ENCODE data around the gene MMAB.

MMAB gene

DNA sequence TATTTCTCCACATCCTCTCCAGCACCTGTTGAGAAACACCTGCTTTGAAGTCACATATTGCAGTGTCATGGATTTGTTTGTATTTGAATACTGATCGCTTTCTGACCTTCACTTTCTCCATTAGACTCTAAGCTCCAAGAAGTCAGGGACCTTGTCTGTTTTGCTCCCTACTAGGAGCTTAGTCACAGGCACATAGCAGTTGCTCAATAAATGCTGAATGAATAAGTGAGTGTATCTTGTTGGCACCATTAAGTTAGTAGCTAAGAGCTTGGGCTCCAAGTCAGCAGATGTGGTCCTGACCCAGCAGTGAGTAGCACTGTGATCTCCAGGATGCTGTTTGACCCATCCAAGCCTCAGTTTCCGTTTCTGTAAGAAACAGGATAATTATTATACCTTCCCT lies 10.4 kb upstream of the MMAB start:
- no peak for DNase-seq (ENCODE audit: low read depth)

DNA sequence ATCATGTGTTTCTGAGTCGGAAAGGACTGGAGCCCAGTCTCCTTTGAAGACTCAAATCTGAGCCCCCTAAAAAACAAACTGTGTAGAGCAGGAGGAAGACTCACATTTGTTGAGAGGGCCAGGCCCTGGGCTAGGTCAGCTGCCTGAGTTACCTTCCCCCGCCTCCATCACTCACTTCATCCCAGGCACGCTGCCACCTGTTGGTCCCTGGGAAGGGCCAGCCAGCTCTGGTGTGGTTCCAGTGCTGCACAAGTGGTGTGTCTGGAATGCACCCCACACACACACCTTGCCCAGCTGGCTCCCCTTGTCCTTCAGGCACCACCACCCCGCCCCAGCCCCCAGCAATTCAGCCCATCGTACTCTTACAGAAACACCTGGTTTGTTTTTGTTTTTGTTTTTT lies 9.3 kb upstream of the MMAB start:
- DNase-seq (ENCODE audit: low read depth), result no peak

DNA sequence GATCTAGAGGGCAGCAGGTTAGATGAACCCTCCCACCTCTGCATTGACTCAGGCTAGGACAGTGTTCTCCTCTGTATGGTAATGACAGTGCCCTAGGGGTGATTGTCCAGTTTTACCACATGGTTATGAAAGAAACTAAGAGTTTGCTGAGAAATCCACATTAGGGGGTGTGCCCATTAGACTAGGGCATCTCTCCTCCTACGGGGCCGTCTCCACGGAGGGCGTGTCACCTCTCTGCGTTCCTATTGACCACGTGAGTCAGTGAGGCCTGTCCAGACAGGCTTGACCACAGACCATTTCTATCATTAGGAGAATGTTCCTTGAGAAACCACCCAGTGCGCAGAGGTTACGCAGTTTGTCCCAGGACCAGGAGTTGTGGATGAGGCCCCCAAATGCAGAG lies 8.6 kb upstream of the MMAB start:
- DNase-seq (ENCODE audit: low read depth), result no peak

DNA sequence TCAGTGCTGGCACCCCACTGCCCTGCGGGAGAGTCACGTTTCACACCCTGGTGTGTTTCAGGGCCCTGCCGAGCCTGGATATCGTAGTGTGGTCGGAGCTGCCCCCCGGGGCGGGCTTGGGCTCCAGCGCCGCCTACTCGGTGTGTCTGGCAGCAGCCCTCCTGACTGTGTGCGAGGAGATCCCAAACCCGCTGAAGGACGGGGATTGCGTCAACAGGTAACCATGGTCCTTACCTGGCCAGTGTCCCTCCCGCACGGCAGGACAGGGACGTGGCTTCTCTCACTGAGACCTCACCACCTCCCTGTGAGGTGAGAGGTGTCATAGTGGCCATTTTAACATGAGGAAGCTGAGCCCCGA lies 8.0 kb upstream of the MMAB start:
- DNase-seq (ENCODE audit: low read depth), result no peak

DNA sequence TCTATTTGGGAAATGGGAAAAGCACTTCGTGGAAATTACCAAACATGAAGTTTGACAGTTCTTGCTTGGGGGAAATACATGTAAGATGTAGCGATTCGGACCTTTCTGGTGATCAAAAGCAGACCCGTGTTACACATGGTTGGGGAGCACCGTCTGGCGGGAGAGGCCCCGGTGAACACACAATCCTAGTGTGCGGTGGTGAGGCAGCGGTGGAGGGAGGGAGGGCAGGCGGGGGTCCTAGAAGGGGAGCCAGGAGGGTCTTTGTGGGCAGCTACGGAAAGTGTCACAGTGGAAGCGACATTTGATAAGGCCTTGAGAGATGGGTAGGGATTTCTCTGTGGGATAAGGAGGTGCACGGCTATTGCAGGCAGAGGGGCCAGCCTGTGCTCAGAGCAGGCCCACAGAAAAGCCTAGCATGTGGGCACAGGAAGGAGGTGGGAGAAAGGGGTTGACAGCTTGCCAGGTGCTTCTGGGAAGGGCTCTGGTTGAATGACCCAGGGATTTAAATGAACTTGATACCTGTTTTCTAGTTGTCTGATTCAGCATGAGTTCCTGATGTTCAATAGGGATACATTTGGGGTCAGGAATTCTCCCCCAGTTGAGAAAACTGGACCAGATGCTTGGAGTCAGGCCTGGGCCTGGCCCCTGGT lies 7.5 kb upstream of the MMAB start:
- DNase-seq (ENCODE audit: low read depth), result no peak

DNA sequence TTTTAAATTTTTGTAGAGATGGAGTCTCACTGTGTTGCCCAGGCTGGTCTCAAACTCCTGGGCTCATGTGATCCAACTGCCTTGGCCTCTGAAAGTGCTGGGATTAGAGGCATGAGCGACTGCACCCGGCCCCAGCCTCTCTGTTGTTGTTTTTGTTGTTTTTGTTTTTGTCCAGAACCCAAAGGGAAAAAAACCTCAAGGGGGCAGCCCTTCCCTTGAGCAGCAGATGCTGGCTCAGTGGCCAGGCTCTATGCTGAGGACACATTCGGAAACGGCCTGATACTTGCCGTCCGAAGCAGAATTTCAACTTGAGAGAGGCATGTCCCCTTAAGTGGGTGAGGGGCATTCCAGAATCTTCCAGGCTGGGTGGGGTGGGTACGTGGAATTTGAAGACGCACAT lies 7.0 kb upstream of the MMAB start:
- no peak for DNase-seq (ENCODE audit: low read depth)

DNA sequence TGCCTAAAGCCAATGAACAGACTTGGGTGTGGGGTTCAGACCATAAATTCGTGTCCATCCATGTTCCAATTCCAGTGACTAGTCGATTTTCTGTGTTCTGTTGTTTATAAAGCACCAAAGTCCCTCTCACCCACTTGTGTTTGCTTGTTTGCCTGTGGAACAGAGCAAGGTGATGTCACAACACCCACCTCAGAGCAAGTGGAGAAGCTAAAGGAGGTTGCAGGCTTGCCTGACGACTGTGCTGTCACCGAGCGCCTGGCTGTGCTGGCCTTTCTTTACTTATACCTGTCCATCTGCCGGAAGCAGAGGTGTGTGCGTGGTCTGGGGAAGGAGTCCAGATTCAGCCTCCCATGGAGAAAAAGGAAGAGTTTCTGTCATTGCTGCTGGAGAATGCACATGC lies 6.3 kb upstream of the MMAB start:
- DNase-seq (ENCODE audit: low read depth), result no peak

DNA sequence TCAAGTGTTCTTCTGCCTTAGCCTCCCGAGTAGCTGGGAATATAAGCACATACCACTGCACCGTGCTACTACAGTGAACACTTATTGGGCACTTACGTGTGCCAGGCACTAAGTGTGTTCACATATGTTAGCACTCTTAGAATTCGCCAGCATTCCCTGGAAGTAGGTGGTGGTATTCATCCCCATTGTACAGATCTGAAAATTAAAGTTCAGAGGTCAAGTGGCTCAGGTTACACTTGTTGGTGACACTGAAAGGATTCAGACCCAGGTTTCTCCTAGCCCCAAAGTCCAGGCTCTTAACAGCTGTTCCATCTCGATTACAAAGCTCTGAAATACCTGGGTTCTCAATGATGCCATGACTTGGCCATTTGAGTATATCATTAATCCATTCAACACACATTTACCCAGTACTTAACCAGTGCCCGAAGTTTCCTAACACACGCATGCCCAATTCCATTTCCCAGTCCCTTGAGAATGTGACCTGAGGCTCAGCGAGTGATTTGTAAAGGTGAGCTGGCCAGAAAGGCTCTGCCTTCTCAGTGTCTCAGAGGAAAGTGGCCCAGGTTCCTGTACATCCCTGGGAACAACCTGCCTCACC lies 5.1 kb upstream of the MMAB start:
- DNase-seq (ENCODE audit: low read depth), result no peak

DNA sequence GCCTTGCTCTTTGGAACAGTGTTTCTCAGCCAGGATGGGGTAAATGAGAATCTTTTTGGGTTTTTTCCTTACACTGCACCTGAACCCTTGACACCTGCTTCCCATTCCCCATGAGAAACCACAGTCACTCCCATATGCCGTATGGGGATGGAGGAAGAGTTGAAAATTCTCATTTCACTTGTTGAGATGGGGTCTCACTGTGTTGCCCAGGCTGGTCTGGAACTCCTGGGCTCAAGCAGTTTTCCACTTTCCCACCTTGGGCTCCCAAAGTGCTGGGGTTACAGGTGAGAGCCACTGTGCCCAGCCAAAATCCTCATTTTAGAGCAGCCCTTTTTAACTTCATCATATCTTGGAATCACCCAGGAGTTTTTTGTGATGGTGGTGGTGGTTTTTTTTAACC lies 4.0 kb upstream of the MMAB start:
- DNase-seq (ENCODE audit: low read depth), result no peak

DNA sequence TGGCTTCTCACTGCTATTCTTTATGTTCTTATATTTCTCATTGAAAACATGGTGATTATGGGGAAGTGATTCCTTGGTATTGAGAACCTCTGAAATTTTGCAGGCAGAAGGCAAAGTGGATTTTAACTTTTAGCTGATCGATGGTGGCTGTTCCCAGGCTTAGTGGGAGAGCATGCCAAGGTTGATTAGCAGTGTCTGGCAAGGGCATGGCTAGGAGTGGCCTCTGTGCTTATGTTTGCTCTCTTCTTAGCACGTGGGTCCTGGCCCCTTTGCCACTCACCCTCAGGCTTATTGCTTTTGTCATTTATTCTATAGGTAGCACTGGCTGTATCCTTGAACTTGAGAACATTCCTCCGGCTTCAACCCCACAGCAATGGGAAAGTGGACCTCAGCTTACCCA lies 2.4 kb upstream of the MMAB start:
- DNase-seq (ENCODE audit: low read depth), result no peak

DNA sequence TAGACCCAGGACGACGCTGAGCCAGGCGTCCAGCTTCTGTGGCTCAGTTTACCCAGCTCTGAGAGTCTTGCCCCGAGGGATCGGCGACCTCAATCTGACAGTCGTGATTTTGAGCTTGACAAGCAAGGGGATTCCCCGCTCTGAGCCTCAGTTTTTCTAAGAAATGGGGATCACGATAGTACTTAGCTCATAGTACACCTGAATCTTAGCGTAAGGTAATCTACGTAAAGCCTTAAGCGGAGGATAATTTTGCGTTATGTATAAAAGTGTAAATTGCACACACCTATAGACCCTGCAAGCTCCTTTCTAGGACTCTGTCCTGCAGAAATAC lies 575 bp upstream of the MMAB start:
- no peak for DNase-seq (ENCODE audit: low read depth)

DNA sequence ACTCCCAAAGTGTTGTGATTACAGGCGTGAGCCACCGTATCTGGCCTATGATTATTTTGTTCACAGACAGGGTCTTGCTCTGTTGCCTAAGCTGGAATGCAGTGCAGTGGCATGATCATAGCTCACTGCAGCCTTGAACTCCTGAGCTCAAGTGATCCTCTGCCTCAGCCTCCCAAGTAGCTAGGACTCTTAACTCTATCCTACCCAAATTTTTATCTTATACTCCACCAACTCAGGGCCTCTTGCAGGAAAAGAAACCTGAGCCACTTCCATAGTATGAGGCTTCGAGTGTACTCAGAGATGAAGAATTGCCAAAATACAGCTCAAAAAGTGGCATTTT lies 828 bp downstream of the MMAB start:
- DNase-seq (ENCODE audit: low read depth), result no peak

DNA sequence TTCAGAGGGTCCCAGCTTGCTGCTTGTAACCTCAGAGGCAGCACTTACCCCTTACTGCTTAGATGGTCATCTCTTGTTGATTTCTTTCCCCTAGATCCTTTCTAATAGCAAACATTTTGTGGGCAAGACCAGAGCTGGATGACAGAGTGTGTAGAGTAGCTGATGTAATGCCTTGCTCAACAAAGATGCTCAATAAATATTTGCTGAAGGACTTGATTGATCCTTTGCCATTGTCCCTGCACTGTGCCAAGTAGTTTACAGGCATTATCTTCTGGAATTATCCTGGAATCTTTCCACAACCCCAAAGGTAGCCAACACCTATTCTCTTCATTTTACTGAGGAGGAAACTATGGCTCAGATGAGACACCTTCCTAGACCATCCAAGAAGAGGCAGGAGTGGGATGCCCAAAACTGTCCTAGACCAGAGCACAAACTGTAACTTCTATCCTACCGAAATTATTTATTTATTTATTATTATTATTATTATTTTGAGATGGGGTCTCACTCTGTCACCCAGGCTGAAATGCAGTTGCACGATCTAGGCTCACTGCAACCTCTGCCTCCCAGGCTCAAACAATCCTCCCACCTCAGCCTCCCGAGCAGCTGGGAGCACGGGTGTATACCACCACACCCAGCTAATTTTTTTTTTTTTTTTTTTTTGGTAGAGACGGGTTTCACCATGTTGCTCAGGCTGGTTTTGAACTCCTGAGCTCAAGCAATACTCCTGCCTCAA lies 1.4 kb downstream of the MMAB start:
- no peak for DNase-seq (ENCODE audit: low read depth)

DNA sequence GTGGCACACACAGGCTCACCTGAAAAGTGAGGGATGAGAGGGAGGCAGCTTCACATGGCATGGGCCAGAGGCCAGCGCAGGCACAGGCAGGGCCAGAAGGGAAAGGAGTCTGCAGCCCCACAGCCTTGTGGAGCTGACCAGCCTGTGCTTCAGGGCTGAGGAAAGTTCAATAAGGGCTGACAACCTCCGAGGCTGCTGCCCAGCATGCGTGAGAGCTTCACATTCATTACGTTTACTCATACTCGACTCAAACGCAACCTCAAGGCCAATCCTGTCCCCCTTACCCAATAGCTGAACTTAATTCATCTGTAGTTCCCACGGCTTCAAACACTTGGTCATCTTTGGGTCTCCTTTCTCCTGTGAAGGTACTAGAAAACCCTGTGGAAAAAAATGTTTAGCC lies 4.8 kb downstream of the MMAB start:
- DNase-seq (ENCODE audit: low read depth), result no peak

DNA sequence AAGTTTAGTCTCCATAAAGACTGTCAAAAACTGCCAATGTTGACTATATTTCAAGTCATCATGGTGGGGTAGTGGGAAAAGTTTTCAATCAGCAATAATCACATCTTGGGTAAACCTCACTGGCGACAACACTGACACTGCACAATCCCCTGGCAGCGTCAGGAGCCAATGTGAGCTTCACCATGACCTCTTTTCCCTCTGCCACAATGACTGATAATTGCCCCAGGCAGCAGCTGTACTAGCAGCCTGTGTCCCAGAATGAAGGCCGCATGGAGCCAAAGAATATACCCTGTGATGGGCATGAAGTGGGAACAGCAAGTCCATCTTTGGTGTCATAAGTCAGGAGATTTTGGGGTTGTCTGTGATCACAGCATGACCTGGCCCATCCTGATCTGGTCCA lies 5.3 kb downstream of the MMAB start:
- DNase-seq (ENCODE audit: low read depth), result no peak

DNA sequence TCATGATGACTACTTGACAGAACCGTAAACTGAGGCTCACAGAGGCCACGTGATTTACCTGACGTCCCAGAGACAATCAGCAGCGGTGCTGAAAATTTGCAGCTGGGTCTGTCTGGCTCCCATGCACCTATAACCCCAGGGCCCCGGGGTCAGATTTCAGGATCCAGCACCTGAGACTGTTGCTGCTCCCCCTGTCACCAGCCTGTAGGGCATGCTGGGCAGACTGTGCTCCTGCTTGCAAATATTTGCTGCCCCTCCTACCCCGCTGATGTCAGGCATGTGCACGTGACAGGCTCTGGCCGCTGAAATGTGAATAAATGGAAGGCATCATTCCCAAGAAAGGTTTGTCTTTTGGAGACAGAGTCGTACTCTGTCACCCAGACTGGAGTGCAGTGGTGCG lies 6.0 kb downstream of the MMAB start:
- DNase-seq (ENCODE audit: low read depth), result no peak

DNA sequence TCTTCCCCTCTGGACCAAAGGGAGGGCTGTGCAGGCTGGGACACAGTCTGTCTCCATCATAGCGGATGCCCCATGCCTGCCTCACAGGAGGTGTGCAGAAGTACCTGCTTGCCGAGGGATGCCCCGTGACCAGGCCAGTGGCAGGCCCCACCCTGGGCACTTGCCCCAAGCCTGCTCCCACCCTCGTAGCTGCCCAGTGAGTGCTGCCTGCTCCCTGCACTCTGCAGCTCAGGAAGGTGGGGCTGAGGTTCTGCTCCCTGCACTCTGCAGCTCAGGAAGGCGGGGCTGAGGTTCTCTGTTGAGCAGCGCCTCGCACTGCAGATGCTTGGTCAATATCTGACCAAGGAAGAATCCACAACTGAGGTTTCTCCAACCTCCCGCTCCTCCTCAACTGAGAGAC lies 6.9 kb downstream of the MMAB start:
- no peak for DNase-seq (ENCODE audit: low read depth)

DNA sequence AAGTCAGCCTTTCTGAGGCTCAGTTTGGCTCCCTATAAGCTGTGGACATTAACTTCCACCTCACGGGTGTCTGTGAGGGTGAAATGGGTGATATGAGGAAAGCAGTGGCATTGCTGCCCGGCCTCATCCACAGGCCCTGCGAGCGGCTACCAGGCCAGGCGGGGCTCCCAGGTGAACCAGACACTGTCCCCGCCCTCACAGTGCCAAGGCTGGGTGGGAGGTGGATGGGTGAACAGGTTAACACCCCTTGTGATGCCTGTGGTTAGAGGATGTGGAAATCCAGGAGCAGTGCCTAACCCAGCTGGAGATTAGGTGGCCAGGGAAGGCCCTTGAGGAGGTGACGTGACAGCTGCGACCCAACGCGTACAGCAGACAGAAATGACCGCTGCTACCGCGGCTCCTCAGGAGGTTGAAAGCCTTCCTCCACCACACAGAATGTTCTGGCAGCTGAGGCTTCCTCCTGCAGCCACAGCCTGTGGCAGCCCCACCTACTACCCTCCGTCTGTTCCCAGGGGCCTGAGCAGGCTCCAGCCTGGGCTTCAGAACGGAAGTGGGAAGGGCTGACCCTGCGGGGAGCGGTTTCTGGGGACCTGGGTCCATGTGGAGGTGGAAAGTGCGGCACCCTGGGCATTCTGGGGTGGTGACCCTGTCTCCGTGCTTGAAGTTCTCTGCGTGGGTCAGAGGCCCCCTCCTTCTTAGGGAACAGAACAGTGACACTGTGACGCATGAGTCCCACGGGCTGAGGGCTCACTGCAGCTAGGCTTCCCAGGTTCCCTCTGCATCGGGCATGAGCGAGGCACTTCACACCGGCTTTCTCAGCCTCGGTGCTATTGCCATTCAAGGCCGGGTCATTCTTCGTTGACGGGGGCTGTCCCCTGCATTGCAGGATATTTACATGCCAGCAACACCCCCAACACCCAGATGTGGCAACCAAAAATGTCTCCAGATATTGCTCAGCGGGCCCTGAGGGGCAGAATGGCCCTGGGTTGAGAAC lies 9.7 kb downstream of the MMAB start:
- no peak for DNase-seq (ENCODE audit: low read depth)

DNA sequence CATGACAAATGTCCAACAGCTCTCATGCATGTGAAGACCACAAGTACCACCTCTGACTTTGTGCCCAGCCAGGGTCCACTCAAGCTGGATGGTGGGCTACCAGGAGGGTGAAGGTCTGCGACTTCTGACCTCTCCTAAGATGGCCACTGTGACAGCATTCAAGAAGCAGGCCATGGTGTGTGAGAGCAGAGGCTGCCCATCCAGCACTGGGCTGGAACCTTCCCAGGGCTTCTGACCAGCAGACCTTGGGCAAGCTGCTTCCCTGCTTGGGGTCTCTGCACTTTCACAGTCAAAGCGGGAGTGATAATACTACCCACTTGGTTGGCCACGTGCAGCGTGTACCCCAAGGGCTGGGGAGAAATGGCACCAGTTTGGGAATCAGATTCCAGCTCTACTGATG lies 10.4 kb downstream of the MMAB start:
- DNase-seq (ENCODE audit: low read depth), result no peak

DNA sequence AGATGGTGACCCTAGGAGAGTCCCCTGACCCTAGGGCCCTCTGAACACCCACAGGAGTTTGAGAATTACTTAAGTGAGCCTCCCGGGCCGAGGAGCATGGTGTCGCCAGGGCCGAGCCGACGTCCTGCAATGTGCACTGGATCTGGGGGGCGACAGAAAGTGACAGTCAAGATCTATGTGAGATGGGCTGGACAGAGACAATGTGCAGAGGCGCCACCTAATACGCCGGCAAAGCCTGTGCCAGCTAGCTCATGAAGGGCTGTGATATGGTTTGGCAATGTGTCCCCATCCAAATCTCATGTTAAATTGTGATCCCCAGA lies 11.6 kb downstream of the MMAB start:
- no peak for DNase-seq (ENCODE audit: low read depth)

DNA sequence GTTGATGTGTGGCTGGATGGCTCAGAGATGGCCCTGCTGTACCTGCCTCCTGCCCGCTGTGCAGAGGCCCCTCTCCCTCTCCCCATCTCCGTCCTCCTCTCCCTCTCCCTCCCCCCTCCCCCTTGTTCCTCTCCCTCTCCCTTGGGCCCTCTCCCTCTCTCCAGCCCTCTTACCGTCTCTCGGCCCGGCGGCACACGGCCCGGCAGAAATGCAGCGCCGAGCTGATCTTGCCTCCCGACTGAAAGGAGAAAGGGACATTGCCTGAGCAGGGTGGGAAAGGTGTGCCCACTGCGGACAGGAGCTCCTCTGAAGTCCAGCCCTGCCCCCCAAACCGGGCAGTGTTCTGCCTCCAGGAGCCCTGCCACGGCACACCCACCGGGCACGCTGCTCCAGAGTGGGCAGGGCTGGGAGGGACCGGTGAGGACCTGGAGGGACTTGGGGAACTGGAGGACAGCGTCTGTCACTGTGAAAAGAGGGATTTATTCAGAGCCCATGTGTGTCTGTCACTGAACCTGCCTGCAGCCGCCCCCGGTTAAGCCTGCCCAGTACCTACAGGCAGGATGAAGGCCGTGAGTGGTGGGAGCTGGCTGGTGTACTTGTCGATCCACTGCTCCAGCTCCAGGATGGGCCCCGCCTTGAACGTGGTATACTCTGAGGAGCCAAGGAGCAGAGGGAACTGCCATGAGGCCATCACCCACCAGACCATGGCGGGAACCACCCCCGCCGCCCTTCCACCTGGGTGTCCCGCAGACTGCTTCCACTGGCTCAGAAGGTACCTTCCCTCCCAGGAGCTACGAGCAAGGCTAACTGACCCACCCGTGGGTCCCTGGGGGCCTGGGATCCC lies 12.2 kb downstream of the MMAB start:
- DNase-seq (ENCODE audit: low read depth), result no peak

DNA sequence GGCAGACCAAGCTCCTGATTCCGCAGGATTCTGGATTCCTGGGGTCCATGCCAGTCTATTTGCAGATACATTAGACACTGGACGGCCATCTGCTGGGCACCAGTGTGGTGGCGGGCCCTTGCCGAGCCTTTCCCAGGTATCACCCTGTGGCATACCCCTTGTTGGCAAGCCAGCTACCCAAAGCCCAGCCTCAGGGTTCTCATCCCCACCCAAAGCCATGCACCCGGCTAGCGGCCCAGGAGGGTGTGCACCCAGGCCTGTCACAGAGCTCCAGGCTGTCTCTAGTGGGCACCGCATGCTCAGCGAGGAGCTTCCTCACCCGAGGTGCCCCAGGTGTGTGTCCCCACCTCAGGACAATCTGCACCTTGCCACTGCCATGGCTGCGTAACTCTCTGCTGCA lies 13.7 kb downstream of the MMAB start:
- DNase-seq (ENCODE audit: low read depth), result no peak

All from stimulated activated CD8-positive, alpha-beta memory T cell treated with anti-CD3 and anti-CD28 coated beads, Interleukin-7, amount 100 ng/mL, for 24 hours (primary cell).